Measurements from ENCODE around the gene PIM3.

DNA sequence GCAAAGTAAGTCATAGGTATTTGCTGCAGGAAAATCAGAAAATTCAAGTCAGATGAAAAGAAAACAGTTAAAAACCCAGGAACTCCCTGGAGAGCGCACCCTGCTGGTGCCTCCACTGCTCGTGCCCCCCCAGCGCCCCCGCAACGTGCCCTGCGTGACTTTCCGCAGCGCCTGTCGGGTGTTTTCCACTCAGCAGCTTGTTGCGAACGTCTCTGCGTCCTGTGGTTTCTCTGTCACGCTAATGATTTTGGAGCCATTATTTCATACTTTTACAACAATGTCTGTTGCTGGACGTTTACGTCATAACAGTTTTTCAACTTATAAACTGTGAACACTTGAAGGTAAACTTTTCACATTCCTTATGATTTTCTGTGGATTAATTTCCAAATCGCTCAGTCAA, 37.1 kb upstream of the PIM3 start:
- TF ChIP-seq CTCF (IDR thresholded peaks at IDR 0.05) (no peak), POLR2A (IDR thresholded peaks at IDR 0.05) (no peak)

Measured in uterus (tissue), 2 donors.